GM19023 (cell line): Measurements from ENCODE around the gene PTPRZ1.

Experiments
- ATAC-seq: cut with Tn5 transposase; IDR thresholded peaks from one replicate; pipeline ENCODE4 v1.9.1; 2021; ENCODE audit warnings: mild to moderate bottlenecking, moderate library complexity; ENCODE audit not compliant: unreplicated experiment

The PTPRZ1 gene

GRCh38 chr7:121890833-121891232 lies 17.9 kb downstream of the PTPRZ1 start:
- no peak for ATAC-seq

- ATAC-seq, result no peak
These were observed 18.8 kb downstream of the PTPRZ1 start for GRCh38 chr7:121891731-121892130.

GRCh38 chr7:121901026-121901425 lies 28.1 kb downstream of the PTPRZ1 start:
- peak; percentile 70 for ATAC-seq

GRCh38 chr7:121904120-121904519 lies 31.2 kb downstream of the PTPRZ1 start:
- no peak for ATAC-seq

- ATAC-seq, result no peak
These were observed 35.1 kb downstream of the PTPRZ1 start for GRCh38 chr7:121908042-121908441.

- ATAC-seq, result no peak
These were observed 36.9 kb downstream of the PTPRZ1 start for GRCh38 chr7:121909716-121910345.

GRCh38 chr7:121913947-121914675 lies 41.1 kb downstream of the PTPRZ1 start:
- no peak for ATAC-seq

GRCh38 chr7:121914676-121915279 lies 41.8 kb downstream of the PTPRZ1 start:
- no peak for ATAC-seq

- no peak for ATAC-seq
These were observed 43.2 kb downstream of the PTPRZ1 start for GRCh38 chr7:121916211-121916610.

- no peak for ATAC-seq
These were observed 47.0 kb downstream of the PTPRZ1 start for GRCh38 chr7:121919986-121920385.

GRCh38 chr7:121924269-121925186 lies 51.6 kb downstream of the PTPRZ1 start:
- no peak for ATAC-seq

- no peak for ATAC-seq
These were observed 58.4 kb downstream of the PTPRZ1 start for GRCh38 chr7:121931149-121931902.

GRCh38 chr7:121932768-121933167 lies 59.8 kb downstream of the PTPRZ1 start:
- ATAC-seq, result no peak

- ATAC-seq, result no peak
These were observed 64.1 kb downstream of the PTPRZ1 start for GRCh38 chr7:121936951-121937623.

- no peak for ATAC-seq
These were observed 65.6 kb downstream of the PTPRZ1 start for GRCh38 chr7:121938429-121938996.

GRCh38 chr7:121940918-121941317 lies 68.0 kb downstream of the PTPRZ1 start:
- no peak for ATAC-seq

- no peak for ATAC-seq
These were observed 68.9 kb downstream of the PTPRZ1 start for GRCh38 chr7:121941830-121942229.

- no peak for ATAC-seq
These were observed 72.1 kb downstream of the PTPRZ1 start for GRCh38 chr7:121945066-121945465.

GRCh38 chr7:121945480-121946236 lies 72.7 kb downstream of the PTPRZ1 start:
- no peak for ATAC-seq
